Stimulated activated CD4-positive, alpha-beta T cell treated with anti-CD3 and anti-CD28 coated beads, Interleukin-2, amount 100 ng/mL, for 4 hours (primary cell): Measurements from ENCODE around the gene MRPL54.

Source experiments
- DNase-seq: peaks from one replicate; pipeline ENCODE4 v3.0.0-alpha.2; 2020; ENCODE audit warnings: low read depth

The MRPL54 gene

DNA sequence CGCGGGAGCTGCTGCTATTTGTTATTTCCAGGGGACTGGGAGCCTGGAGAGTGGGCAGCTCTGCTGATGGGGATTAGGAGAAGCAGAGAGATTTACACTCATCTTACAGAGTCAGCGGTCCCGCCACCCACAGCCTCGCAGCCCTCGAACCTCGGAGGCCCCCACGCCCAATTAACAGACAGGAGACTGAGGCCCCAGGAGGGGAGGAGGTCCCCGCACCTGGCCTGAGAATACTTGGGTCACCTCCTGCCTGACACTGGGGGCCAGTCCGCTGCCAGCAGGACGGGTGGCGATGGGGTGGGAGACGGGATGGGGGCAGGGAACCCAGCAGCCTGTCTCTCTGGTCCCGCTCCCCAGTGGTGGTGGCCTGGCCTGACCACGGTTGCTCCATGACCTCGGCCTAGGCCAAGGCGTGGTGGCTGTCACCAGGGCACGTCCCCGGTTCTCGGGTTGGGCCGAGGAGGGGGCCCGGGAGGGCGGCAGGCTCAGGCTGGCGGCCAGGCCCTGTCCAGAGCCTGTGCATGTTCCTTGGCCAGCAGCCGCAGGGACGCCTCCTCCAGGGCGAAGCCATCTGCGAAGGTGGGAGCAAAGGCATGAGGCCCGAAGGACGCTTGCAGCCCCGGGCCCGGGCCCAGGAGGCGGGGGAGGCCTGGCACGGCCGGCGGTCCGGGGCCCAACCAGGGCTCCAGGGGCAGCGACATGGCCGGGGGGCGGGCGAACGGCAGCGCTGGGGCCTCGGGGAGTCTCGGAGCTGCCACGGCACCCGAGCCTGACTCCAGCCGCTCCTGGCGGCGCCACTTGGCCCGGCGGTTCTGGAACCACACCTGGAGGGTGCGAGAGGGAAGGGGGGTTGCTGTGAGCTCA, 7.9 kb downstream of the MRPL54 start:
- DNase-seq = no peak

DNA sequence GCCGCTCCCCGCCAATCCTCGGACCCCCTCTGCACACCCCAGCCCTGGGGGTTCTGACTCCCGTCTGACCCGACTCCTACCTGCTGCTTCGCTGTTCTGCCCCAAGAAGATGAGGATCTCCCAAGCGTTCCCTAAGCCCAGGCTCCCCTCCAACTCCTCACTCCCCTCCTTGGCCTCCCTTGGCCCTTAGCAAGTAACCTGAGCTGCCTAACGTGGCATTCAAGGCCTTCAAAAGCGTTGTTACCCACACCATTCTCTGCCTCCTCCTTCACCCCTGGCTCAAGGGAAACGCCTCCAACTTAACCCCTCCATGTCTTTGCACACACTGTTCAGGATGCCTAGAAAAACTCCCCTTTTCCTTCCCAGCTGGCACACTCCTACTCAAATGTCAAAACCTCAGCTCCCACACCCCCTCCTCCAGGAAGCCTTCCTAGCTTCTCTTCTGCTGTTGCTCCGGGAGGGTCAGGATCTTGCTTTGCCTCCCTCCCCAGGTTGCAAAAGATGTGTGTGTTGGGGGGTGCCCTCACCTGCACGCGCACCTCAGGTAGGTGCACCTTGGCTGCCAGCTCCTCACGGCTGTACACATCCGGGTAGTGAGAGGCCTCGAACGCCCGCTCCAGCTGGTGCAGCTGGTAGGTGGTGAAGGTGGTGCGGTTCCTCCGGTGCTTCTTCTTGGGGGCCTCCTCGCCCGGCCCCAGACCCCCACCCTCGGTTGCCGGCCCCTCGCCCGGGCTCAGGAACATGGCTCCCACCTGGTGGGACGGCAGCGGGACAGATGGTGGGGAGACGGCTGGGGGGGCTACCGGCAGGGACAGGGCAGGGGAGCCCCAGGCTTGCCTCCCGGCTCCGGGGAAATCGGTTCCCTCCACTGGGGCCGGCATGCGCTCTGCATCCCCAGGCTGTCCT, 8.8 kb downstream of the MRPL54 start:
- DNase-seq = no peak

DNA sequence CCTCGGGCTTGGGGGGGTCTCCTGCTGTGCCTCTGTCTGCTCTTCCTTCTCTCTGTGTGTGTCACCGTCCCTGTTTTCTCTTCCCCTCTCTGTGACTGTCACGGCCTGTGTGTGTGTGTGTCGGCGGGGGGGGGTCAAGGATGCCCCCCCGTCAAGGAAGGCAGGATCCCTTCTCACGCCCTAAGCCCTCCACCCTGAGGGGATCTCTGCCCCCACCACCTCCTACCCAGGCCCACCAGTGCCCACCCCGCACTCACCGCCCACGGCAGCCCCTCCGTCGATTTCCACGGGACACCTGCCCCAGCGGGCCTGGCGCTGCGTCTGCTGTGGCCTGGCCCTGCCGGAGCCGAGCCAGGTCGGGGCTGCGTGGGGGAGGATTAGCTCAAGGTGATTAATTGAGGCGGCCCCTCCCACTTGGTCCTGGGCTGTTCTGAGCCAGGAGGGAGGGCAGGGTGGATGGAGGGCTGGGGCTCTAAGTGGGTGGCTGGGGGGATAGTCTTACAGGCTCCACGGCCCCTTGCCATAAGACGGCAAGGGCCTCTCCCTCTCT, 9.5 kb downstream of the MRPL54 start, which contains the start of gene RAX2:
Gene RAX2, minus strand, starts transcription at position 323 of the 550 bp plus-strand sequence. CDS start 486 bp downstream, outside the sequence.
- no peak for DNase-seq

DNA sequence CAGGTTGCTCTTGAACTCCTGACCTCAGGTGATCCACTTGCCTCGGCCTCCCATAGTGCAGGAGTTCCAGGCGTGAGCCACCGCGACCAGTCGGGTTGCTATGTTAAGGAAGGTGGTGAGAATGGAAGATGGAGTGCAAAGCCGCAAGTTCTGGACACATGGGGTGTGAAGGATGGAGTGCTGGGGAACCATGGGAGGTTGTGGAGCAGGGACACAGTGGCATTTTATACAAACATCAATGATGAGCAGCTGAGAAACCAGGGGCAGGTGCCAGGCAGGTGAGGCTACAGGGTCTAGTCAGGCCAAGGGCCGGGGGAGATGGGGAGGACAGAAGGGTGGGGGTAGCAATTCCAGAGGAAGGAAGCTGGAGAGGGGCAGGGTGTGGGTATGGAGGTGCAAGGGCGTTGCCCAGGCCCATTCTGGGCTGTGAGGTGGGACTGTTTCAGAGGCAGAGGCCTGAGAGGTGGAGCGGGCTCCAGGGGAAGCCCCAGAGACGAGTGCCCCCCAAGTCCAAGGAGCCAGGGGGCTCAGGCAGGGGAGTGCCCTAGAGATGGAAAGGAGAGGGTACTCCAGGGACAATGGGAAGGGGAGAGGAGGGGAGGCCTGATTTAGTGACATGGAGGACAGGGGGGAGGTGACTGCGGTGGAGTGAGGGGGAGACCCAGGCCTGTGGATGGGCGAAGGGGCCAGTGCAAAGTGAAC, 11.5 kb downstream of the MRPL54 start:
- no peak for DNase-seq

DNA sequence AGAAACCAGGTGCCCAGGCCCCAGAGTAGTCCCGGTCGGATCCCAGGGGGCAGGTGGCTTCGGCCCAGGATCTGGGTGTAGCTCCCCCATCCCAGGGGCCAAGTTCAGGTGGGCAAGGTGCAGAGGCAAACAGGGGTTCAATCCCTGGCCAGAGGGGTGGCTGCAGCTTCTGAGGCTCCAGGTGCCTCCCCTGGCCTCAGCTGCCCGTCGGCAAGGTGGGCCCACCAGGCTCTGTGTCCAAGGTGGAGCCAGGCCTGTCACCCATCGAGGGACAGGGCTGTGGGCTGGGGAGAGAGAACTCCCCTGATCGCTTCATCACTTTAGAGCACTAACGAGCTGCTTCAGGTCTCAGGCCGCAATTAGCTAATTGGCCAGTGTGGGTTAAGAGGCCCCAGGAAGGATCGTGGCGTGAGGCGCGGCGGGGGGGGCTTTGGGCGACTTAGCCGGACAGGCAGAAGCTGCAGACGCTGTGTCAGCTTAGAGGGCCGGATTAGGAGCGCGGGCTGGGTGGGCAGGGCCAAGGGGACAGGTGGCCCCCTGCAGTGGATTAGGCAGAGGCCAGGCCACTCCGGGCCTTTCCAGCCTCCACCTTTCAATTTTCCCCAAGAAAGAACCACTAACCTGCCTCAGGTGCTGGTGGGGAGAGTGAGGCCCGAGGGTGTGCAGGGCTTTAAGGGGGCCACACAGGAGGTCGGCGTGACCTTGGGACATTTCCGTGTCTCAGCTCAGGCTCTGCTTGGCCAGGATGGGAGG, 12.3 kb downstream of the MRPL54 start:
- no peak for DNase-seq

DNA sequence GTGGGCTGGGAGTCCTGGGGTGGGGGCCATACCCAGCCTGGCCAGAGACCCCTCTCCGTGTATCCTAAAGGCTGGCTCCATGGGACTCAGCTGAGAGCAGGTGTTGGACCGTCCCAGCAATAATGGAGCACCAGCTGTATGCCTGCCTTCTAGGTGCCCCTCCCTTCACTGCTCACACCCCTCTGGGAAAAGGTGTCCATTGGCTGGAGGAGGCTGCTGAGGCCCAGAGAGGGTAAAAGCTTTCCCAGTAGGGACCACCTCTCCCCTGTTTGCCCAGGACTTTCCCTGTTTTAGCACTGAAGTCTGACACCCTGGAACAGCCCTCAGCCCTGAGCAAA, 12.9 kb downstream of the MRPL54 start:
- no peak for DNase-seq

DNA sequence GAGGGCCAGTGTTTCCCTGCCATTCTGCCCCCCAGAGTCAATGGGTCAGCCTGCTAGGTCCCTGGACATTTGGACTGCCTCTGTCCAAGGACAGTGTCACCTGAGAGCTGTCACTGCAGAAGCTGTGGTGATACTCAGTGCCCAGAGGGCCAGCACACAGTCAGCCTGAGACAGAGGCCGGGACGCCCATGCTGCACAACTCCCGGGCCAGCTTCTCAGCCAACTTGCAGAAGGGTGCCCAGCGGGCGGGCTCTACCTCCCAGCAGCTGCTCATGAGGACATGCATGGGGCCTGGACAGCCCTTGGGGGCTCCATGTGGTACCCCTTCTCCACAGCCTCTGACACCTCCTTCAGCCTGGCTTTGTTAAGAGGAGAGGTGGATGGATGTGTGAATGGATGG, 13.3 kb downstream of the MRPL54 start:
- no peak for DNase-seq

DNA sequence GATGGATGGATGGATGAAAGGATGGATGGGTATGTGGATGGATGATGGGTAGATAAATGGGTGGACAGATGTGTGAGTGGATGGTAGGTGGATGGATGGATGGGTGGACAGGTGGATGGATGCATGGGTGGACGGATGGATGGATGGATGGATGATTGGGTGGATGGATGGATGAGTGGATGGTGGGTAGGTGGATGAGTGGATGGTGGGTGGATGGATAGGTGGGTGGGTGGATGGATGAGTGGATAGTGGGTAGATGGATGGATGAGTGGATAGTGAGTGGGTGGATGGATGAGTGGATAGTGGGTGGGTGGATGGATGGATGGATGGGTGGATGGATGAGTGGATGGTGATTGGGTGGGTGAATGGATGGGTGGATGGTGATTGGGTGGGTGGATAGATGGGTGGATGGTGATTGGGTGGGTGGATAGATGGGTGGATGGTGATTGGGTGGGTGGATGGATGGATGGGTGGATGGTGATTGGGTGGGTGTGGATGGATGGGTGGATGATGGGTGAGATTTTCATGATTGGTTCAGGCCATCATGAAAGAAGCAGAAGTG, 14.1 kb downstream of the MRPL54 start:
- no peak for DNase-seq

DNA sequence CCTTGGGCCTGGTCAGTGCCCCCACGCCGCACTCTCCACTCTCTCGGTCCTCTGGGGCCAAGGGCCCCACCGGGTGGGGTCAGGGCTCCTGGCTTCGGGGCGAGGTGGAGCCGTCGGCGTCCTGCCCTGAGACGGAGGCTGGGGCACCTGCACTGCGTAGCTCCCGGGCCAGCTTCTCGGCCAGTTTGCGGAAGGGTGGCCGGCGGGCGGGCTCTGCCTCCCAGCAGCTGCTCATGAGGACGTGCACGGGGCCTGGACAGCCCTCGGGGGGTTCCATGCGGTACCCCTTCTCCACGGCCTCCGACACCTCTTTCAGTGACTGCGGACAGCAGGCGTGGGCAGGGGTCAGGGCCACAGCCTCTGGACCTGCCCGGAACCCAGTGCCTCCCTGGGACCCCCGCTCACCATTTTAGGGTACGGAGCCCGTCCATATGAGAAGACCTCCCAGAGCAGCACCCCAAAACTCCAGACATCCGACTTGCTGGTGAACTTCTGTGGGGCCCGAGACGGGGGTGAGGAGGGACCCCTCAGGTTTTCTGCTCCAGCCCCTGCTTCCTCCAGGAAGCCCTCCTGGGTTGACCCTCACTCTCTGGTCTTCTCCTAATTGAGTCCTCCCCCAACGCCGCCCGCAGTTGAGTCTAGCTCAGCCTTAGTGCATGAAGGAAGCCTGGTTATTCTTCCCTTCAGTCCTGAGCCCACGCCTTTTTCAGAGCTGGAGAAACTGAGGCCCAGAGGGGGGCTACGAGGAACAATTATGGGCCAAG, 15.8 kb downstream of the MRPL54 start:
- no peak for DNase-seq

DNA sequence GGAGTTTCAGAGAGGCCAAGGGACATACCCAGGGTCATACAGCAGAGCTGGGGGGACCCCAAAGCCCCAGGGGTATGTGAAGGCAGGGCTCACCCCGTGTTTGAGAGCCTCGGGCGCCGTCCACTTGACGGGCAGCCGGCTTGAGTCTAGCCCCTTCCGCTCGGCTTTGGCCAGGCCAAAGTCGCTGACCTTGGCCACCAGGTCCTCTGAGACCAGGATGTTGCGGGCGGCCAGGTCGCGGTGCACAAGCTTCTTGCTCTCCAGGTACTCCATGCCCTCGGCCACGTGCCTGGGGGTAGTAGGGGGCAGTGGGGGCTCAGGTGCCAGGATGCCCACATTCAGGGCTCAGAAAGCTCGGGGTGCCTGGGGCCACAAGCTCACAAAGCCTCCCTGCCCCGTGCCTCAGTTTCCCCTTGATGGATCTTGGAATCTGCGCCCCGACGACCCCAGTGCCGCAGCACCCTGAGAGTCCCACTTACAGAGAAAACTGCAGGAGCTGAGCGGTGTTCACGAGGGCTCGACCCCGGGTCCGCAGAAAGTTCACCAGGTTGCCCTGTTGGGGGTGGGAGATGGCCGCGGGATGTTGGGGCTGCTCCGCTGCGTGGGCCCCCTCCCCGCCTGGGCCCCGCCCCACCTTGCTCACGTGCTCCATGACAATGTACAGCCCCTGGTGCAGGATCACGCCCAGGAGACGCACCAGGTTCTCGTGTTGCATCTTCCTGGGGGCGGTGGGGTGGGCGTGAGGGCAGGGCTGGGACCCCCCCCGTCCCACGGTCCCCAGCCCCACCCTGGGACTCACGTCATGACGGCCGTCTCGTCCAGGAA, 16.6 kb downstream of the MRPL54 start:
- no peak for DNase-seq

DNA sequence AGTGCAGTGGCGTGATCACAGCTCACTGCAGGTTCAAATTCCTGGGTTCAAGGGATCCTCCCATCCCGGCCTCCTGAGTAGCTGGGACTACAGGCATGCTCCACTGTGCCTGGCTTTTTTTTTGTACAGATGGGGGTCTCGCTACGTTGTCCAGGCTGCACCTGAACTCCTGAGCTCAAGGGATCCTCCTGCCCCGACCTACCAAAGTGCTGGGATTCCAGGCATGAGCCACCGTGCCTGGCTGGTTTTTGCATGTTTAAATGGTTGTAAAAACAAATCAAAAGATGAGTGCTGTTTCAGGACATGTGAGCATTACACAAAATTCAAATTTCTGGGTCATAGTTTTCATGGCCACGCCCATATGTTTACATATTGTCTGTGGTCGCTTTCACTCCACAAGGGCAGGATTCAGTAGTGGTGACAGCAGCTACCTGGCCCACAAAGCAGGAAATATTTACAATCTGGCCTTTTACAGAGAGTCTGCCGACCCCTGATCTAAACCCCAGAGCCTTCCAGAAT, 18.4 kb downstream of the MRPL54 start:
- DNase-seq = no peak

DNA sequence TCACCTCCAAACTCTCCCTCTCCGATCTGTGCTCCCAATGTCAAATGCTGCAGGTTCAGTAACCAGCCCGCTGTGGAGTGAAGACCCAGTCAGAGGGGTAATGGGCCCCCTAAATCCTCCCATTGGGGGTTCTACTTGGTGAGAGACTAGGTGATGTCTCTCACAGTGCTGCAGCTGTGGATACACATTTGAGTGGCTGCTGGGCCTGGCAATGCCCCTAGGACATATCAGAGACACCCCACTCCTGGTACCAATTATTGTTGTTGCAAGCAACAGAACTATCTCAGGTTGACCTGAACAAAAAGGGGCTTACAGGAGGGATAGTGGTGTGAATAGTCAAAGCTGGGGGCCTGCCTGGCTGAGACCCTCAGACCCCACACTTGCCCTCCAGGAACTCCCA, 19.1 kb downstream of the MRPL54 start:
- no peak for DNase-seq

DNA sequence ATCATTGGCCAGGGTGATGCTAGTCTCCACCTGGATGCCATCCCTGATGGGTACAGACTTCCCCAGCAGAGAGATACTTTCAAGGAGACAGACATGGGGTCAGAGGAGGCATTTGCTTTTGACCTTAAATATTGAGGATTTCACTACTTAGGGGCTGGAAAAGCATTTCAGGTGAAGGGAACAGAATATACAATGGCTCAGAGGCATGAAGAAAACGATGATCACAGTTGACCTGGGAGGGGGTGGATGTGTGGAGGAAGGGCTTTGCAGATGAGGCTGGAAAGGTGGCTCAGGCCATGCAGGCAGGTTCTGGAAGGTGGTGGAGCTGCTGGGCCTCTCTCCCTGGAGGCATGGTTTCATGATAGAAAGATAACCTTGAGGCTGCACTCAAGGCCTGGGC, 19.8 kb downstream of the MRPL54 start:
- DNase-seq = no peak

DNA sequence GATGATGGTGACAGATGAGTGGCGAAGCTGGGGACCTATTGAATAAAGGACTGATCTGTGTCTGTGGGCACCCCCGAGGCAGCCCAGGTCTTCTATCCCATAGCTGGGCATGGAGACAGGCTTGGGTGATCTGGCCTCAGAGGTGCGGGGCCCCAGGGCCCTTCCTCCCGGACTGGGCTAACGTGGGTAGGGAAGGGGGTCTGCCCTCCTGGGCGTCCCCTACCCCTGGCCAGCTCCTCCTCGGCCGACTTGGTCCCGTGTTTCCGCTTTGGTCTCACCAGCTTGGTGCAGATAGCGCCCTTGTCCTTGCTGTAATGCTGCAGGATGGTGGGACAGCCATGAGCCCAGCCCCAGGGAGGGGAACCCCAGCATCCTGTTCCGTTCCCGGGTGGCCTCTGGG, 20.4 kb downstream of the MRPL54 start:
- DNase-seq = no peak

DNA sequence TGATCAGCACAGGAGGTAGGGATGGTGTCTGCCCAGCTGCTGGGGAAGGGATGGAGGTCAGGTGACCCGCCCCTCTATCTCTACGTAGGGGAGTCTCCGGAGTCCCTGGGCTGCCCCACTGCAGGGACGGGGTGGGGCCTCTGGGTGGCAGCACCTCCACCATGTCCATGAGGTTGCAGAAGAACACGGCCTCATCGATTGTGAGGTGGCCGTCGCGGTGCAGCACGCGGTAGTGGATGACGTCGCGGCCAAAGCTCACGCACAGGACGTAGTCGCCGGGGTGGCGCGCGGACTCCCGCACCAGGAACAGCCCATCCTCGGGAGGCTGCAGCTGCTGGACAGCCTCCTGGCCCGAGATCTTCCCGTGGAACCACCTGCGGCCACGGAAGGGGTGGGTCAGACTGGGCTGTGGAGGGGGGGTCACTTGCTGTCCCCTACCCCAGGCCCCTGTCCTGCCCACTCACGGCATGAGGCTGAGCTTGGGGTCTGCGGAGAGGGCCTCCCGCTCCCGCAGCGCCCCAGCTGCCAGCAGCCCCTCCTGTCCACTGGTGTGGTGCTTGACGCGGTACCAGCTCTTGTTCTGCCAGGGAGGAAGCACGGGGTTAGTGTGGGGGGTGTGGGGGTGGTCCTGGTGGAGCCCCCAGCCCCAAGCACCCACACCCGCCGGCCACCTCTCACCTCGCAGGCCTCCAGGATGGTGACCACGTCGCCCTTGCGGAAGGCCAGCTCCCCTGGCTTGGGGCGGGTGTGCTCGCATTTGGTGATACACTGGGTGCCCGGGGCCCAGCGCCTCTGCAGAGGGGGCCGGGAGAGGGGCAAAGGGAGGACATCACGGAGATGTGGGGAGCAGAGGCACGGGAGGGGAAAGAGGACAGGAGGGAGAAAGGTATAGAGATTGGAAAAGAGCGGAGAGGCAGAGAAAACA, 21.4 kb downstream of the MRPL54 start:
- peak; percentile 25 for DNase-seq

DNA sequence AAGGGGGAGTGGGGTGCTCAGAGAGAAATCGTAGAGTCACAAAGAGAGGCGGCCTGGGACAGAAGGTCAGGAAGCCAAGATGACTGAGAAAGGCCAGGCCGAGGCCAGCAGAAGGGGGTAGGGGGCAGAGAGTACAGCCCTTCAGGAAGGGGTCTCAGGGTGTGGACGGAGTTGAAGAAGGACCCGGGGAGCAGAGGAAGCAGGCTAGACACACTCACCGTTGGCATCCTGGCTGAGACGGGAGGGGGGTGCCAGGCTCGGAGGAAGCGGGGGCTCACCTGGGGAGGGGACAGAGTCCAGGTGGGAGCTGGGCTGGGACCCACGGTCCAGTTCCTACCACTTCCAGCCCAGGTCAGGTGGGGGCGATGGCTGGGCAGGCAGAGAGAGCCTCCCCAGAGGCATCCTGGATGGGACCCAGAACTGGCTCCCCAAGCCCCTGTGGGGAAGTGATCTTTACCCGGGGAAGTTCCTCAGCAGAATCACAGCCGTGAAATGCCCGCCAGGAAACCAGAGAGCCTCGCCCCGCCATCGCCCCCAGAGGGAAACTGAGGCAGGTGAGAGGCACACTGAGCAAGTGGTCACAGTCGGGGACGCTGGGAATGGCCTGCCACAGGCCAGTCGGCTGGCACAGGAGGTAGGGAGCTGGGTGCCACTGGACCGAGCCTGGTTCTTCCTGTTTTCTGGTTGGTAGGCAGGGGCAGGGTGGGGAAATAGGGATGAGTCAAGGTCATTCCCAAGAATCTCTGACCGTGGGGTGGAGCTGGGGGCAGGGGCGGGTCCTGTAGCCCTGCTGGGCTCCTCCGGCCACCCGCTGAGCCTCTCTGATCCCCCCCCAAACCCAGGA, 22.3 kb downstream of the MRPL54 start:
- no peak for DNase-seq

DNA sequence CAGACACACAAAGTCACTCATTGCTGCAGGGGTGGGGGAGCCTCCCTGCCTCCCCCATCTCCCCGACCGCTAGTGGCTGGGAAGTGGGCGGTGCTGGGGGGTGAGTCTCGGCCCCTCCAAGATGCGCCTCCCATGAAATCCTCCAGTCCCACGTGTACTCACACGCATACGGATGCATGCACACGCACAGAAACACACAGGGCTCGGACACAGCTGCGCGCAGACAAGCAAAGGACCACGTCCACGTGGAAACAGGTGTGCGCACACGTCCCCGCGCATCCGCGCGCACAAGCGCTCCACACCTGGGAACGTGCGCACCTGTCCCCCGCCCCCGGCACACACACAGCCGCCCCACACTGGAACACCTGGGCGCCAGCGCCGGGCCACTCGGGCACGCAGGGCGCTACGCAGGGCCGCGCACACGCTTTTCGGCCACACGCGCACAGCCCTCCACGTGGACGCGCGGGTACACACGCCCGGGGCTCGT, 23.0 kb downstream of the MRPL54 start:
- peak; percentile 61 for DNase-seq
